IPS-18c (cell line): Measurements from ENCODE around the gene PHETA1.
"Not testable (repeated sequence)": the region's sequence is repeated elsewhere in the genome, so short reads cannot be mapped to it uniquely, and the experiment has no call there.

ENCODE experiments used
- H3K4me3 ChIP-seq: 2 replicates; pipeline ENCODE4 v1.7.0; 2013; ENCODE audit warnings: low read depth, mild to moderate bottlenecking, low read length, moderate library complexity; ENCODE audit not compliant: insufficient read depth
- H3K9me3 ChIP-seq: one replicate; pipeline ENCODE4 v1.6.1; 2013; ENCODE audit warnings: mild to moderate bottlenecking, low read length, moderate library complexity; ENCODE audit not compliant: control insufficient read depth, insufficient read depth

The PHETA1 gene

DNA sequence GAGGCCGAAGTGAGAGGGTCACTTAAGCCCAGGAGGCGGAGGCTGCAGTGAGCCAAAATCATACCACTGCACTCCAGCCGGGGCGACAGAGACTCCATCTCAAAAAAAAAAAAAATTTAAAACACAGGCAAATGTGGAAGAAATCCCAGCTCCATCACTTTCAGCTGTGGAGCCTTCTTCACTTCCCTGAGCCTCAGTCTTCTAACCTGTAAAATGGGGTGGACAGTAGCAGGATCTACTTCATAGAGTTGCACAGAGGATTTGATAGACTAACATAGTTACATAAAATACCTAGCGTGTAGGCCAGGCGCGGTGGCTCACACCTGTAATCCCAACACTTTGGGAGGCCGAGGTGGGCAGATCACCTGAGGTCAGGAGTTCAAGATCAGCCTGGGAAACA is 26.5 kb downstream of the PHETA1 start:
- Histone ChIP-seq H3K9me3 (no peaks in the 10 kb centered on the region), H3K4me3 (no peak overlapping the region)

DNA sequence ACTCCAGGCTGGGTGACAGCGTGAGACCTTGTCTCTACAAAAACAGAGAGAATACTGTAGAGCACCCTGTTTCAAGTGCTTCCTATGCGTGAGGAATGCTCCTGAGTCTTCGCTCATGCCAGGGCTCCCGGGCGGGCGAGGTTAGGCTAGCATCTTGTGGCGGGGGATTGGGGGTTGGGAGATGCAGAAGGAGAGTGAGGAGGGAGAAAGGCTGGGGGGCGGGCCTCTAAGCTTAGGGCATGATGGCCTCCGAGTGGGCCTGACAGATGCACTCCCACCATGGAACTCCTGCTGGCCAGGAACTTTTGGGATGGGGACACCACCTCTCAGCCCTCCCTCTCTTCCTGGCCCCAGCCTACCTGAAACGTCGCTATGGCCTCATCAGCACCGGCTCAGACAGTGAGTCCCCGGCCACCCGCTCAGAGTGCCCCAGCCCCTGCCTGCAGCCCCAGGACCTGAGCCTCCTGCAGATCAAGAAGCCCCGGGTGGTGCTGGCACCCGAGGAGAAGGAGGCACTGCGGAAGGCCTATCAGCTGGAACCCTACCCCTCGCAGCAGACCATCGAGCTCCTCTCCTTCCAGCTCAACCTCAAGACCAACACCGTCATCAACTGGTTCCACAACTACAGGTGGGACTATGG is 27.3 kb downstream of the PHETA1 start:
- H3K4me3 ChIP-seq: no peak overlapping the region
- H3K9me3 ChIP-seq: no peaks in the 10 kb centered on the region

- not testable (repeated sequence) for H3K9me3 ChIP-seq, H3K4me3 ChIP-seq
Observed at GRCh38 chr12:111340680-111341079, 28.2 kb downstream of the PHETA1 start.

DNA sequence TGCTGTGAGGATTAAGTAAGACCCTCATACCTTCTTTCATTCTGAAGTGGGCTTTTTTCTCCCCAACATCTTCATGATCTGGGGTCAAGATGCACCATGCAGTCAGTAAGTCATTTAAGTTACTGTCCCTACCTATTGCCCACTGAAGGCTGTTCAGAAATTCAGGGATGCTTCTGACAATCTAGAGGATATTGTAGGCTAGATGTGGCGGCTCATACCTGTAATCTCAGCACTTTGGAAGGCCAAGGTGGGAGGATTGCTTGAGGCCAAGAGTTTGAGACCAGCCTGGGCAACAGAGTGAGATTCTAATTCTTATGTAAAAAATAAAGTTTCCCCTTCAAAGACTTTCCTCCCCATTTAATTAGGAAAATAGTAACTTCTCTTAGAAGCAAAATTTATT is 28.7 kb downstream of the PHETA1 start:
- H3K4me3 ChIP-seq: no peak overlapping the region

DNA sequence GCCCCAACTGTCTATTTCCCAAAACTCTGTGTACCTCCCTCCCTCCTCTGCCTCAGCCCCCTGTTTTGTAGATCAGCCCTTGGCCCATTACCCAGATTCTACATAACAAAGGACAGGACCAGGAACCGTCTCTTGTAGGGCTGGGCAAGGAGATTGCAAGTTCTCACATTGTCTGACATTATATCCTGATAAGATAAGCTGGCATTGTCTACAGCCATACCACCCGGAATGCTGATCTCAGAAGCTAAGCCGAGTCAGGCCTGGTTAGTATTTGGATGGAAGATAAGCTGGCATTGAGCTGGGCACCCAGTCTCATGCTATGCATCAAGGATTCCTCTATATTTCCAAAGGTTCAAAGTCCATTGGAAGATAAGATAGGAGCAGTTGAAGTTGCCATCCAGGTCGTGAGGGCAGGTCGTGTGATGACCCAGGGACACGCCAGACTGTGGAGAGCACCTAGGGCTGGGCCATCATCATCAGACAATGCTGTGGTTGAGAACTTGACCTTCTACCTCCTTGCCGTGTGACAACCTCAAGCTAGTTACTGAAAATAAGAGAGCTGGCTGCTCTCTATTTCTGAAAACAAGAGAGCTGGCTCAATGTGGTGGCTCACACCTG is 29.5 kb downstream of the PHETA1 start:
- Histone ChIP-seq H3K9me3 (no peaks in the 10 kb centered on the region), H3K4me3 (no peak overlapping the region)

More for the DNA sequence above, 28.7 kb downstream of the PHETA1 start:
- H3K9me3 ChIP-seq: no peaks in the 10 kb centered on the region

GRCh38 chr12:111338096-111338495 is 30.8 kb downstream of the PHETA1 start:
- no peak overlapping the region for H3K4me3 ChIP-seq

DNA sequence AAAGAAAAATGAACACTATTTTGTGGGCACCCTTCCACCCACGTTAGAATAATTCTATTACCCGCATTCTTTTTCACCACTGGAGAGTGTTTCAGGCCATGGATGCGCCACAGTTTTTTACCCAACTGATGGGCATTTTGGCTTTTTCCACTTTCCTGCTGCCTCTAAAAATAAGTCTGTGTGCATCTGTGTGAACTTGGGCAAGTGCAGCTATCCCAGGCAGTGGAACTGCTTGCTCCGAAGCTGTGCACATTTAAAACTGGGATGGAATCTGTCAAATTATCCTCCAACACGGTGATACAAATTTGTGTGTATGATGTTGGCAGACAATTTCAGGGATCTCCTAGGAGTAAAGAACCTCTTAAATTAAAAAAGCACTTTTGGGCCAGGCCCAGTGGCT is 31.5 kb downstream of the PHETA1 start:
- Histone ChIP-seq H3K9me3 (no peaks in the 10 kb centered on the region), H3K4me3 (no peak overlapping the region)

More at GRCh38 chr12:111338096-111338495, 30.8 kb downstream of the PHETA1 start:
- no peaks in the 10 kb centered on the region for H3K9me3 ChIP-seq

DNA sequence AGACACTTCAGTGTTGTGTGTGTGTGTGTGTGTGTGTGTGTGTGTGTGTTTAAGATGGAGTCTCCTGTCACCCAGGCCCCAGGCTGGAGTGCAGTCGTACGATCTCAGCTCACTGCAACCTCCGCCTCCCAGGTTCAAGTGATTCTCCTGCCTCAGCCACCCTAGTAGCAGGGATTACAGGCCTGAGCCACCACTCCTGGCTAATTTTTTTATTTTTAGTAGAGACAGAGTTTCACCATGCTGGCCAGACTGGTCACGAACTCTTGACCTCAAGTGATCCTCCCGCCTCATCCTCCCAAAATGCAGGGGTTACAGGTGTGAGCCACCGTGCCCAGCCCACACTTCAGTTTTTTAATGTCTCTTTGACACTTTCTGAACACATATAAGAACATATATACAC is 32.5 kb downstream of the PHETA1 start:
- not testable (repeated sequence) for H3K4me3 ChIP-seq, H3K9me3 ChIP-seq

DNA sequence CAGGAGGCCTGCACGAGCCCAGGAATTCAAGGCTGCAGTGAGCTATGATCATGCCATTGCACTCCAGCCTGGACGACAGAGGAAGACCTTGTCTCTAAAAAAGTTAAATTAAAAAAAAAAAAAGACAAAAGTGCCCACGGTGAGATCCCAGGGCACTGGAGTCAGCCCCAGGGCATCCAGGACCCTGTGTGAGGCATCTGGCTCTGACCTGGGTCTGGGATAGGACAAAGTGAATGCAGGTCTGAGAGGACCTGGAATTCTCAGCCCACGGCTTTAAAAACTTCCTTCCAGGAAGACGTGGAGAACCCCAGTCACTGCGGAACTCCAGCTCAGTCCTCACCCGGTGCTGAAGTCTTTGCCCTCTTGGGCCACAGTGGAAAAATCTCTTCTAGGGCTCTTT is 33.1 kb downstream of the PHETA1 start:
- Histone ChIP-seq H3K4me3 (no peak overlapping the region), H3K9me3 (no peaks in the 10 kb centered on the region)

GRCh38 chr12:111335301-111335700 is 33.6 kb downstream of the PHETA1 start:
- not testable (repeated sequence) for H3K4me3 ChIP-seq, H3K9me3 ChIP-seq

DNA sequence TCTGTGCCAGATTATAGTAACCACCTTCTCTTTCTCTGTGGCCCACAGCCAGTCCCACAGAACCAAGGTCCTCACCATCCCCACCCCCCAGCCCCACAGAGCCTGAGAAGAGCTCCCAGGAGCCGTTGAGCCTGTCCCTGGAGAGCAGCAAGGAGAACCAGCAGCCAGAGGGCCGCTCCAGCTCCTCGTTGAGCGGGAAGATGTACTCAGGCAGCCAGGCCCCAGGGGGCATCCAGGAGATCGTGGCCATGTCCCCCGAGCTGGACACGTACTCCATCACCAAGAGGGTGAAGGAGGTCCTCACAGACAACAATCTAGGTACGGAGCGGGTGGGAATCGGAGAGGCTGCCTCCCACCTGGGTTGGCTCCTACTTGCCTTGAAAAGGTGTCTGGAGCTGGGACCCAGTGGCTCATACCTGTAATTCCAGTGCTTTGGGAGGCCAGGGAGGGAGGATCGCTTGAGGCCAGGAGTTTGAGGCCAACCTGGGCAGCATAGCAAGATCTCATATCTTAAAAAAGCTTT is 34.4 kb downstream of the PHETA1 start:
- H3K9me3 ChIP-seq: no peaks in the 10 kb centered on the region
- no peak overlapping the region for H3K4me3 ChIP-seq

GRCh38 chr12:111330800-111331752 is 37.8 kb downstream of the PHETA1 start:
- H3K9me3 ChIP-seq: no peaks in the 10 kb centered on the region

DNA sequence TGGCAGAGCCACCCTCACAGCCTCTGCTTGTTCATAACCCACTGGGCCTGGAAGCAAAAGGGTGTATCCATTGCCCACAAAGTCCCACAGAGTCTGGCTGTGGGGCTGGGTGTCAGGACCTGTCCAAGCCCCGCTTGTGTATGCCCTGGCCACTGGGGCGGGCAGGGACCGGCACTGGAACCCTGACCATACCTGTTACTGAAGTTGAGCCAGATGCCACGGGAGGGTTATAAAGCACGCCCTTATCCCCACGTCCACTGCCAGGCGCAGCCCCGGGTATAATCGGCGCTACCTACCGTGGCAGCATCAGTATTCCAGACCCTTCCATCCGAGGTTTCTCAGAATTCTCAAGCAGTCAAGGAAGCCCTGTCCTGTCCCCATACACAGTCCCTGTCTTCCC is 40.8 kb downstream of the PHETA1 start:
- peaks cover 2% of the 10 kb centered on the region for H3K9me3 ChIP-seq
- no peak overlapping the region for H3K4me3 ChIP-seq

More at GRCh38 chr12:111330800-111331752, 37.8 kb downstream of the PHETA1 start:
- H3K4me3 ChIP-seq: no peak overlapping the region

DNA sequence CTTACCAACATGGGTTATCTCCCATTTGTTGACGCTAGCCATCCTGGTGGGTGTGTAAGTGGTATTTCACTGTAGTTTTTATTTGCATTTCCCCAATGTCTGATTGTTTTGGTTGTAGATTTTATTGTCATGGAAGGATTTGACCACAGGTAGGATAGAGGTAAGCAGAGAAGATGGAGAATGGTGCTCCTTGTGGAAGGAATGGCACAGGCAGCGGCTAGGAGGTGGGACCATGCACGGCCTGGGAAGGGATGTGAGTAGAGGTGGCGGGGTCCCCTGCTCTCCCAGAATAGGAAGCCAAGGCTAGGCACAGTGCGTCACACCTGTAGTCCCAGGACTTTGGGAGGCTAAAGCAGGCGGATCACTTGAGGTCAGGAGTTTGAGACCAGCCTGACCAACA is 41.4 kb downstream of the PHETA1 start:
- peaks cover 2% of the 10 kb centered on the region for H3K9me3 ChIP-seq
- no peak overlapping the region for H3K4me3 ChIP-seq

DNA sequence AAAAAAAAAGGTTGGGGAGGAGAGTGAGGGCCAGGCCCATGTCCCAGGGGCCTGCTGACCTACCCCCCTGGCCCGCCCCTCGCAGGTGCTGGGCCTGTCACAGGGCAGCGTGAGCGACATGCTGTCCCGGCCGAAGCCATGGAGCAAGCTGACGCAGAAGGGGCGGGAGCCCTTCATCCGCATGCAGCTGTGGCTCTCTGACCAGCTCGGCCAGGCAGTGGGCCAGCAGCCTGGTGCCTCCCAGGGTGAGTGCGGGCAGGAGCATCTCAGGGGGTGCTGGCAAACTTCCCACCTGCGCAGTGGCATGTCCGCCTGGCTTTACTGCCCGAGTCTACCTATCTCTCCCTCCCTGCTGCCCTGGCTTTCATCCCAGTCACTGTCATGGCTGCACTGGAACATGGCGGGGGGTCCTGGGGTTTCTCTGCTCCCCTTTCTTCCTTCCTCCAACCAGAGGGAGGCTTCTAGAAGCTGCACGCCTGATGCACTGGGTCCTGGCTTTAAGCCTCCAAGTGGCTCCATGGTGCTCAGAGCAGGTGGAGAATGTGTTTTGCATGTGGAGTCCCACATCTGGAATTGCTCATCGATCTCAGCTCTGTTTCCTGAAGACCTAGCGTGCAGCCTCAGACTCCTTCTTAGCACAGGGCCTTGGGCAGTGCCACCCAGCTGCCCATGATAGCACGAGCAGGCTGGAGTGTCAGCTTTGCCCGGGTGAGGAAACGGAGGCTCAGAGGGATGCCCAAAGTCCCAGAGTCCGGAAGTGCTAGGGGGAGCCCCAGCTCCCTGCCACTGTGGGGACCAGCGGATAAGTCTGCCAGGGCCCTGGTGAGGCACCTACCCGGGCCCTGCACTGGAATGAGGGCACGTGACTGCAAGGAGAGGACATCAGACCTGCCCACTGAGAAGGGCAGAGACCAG is 46.3 kb downstream of the PHETA1 start:
- peaks cover 2% of the 10 kb centered on the region for H3K9me3 ChIP-seq
- H3K4me3 ChIP-seq: no peak overlapping the region

DNA sequence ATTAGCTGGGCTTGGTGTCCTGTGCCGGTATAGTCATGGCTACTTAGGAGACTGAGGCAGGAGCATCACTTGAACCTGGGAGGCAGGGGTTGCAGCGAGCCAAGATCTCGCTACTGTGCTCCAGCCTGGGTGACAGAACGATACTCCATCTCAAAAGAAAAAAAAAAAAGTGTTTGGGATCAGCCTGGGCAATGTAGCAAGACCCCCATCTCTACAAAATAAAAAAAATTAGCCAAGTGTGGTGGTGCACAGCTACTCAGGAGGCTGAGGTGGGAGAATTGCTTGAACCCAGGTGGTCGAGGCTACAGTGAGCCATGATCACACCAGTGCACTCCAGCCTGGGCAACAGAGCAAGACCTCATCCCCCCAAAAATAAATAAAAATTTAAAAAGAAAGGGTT is 47.6 kb downstream of the PHETA1 start:
- H3K4me3 ChIP-seq: no peak overlapping the region
- H3K9me3 ChIP-seq: peaks cover 2% of the 10 kb centered on the region
